ENCODE results near the gene SLC27A6. TPM values are rescaled to one million over a fixed set of nuclear protein-coding genes. Genes with fewer than 3 reads are reported as not detected.

Gene SLC27A6
- 0.12 and 0.16 TPM in 2 replicates for total RNA-seq (2022)
- Bru-seq, nascent RNA: percentile 14 among the genes with signal in this experiment
- BruChase-seq, experiment 1, labeled RNA remaining after a 6-hour chase: percentile 12 among the genes with signal in this experiment
- percentile 14 among the genes with signal in this experiment for BruChase-seq, experiment 2, labeled RNA remaining after a 2-hour chase
- long read RNA-seq: 0 reads

GRCh38 chr5:128965011-128965637 lies at the start of gene SLC27A6:
Gene SLC27A6 (plus strand): TSS chr5:128965488. CDS start chr5:128966138, 650 bp downstream.
- peak within 1 kb of the TSS; percentile 51 for H3K4me3 Mint-ChIP-seq (ENCODE audit: unreplicated experiment)
- H3K27ac Mint-ChIP-seq (ENCODE audit: low read depth, unreplicated experiment): no peak within 1 kb of the TSS
- peak; percentile 68 for DNase-seq (ENCODE audit: unreplicated experiment)
- ChIA-PET POLR2A (interaction anchor here (0.6 to 0.9 kb wide), 2 partner anchors 56 to 129 kb away, joined by 3 to 4 read pairs; partner anchors contain the start of gene ISOC1), CTCF (interaction anchor here (0.7 to 1.2 kb wide), 2 partner anchors 34 to 162 kb away, joined by 3 to 4 read pairs; no protein-coding TSS in a partner anchor)
- intact Hi-C loops (cut with micrococcal nuclease): no loop called here
- no peaks in the 10 kb centered on the region for H3K36me3 Mint-ChIP-seq (ENCODE audit: insufficient read depth, unreplicated experiment)
- H3K9me3 Mint-ChIP-seq (ENCODE audit: unreplicated experiment): peaks cover 14% of the 10 kb centered on the region
- TF ChIP-seq, protein P1, sequence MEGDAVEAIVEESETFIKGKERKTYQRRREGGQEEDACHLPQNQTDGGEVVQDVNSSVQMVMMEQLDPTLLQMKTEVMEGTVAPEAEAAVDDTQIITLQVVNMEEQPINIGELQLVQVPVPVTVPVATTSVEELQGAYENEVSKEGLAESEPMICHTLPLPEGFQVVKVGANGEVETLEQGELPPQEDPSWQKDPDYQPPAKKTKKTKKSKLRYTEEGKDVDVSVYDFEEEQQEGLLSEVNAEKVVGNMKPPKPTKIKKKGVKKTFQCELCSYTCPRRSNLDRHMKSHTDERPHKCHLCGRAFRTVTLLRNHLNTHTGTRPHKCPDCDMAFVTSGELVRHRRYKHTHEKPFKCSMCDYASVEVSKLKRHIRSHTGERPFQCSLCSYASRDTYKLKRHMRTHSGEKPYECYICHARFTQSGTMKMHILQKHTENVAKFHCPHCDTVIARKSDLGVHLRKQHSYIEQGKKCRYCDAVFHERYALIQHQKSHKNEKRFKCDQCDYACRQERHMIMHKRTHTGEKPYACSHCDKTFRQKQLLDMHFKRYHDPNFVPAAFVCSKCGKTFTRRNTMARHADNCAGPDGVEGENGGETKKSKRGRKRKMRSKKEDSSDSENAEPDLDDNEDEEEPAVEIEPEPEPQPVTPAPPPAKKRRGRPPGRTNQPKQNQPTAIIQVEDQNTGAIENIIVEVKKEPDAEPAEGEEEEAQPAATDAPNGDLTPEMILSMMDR (IDR thresholded peaks at IDR 0.05; ENCODE audit: unreplicated experiment): no peak
- no peaks in the 10 kb centered on the region for H3K4me1 Mint-ChIP-seq (ENCODE audit: insufficient read depth, unreplicated experiment)
- BruUV-seq (replicated peaks): no TSS peak
- H3K27me3 Mint-ChIP-seq (ENCODE audit: insufficient read depth, unreplicated experiment): peaks cover 19% of the 10 kb centered on the region

- no TSS peak for BruUV-seq (replicated peaks)
- Mint-ChIP-seq H3K4me1 (ENCODE audit: insufficient read depth, unreplicated experiment) (peaks cover 8% of the 10 kb centered on the region), H3K27ac (ENCODE audit: low read depth, unreplicated experiment) (no peak overlapping the region), H3K27me3 (ENCODE audit: insufficient read depth, unreplicated experiment) (peaks cover 11% of the 10 kb centered on the region), H3K9me3 (ENCODE audit: unreplicated experiment) (no peaks in the 10 kb centered on the region), H3K4me3 (ENCODE audit: unreplicated experiment) (no peak overlapping the region), H3K36me3 (ENCODE audit: insufficient read depth, unreplicated experiment) (no peaks in the 10 kb centered on the region)
- intact Hi-C loops (cut with micrococcal nuclease): no loop called here
- POLR2A ChIA-PET: no interaction called here
- DNase-seq (ENCODE audit: unreplicated experiment): no peak
- CTCF ChIA-PET: interaction anchor here (0.7 to 1.3 kb wide), 5 partner anchors 10 to 457 kb away, joined by 3 to 4 read pairs (median 3); no protein-coding TSS in a partner anchor
- TF ChIP-seq, protein P1 (IDR thresholded peaks at IDR 0.05; ENCODE audit: unreplicated experiment): no peak
These were observed 45.7 kb upstream of the SLC27A6 start for GRCh38 chr5:128919542-128919941.

GRCh38 chr5:128920345-128921215 lies 44.7 kb upstream of the SLC27A6 start:
- DNase-seq (ENCODE audit: unreplicated experiment): peak; percentile 79
- Mint-ChIP-seq H3K9me3 (ENCODE audit: unreplicated experiment) (no peaks in the 10 kb centered on the region), H3K27ac (ENCODE audit: low read depth, unreplicated experiment) (no peak overlapping the region), H3K4me1 (ENCODE audit: insufficient read depth, unreplicated experiment) (peaks cover 8% of the 10 kb centered on the region), H3K4me3 (ENCODE audit: unreplicated experiment) (no peak overlapping the region), H3K36me3 (ENCODE audit: insufficient read depth, unreplicated experiment) (no peaks in the 10 kb centered on the region), H3K27me3 (ENCODE audit: insufficient read depth, unreplicated experiment) (peaks cover 7% of the 10 kb centered on the region)
- intact Hi-C loops (cut with micrococcal nuclease): loop anchor here (5.0 kb wide), 1 partner anchor 852 kb away; no protein-coding TSS in a partner anchor
- ChIA-PET CTCF (interaction anchor here (1.3 to 1.9 kb wide), 2 partner anchors 16 to 206 kb away, joined by 3 to 4 read pairs; no protein-coding TSS in a partner anchor), POLR2A (interaction anchor here (0.6 to 2.3 kb wide), 2 partner anchors 91 to 174 kb away, joined by 3 to 9 read pairs; partner anchors contain the start of gene ISOC1)
- TF ChIP-seq, protein P1 (IDR thresholded peaks at IDR 0.05; ENCODE audit: unreplicated experiment): no peak
- BruUV-seq (replicated peaks): no TSS peak

Measured in MCF 10A (cell line).